Gastrocnemius medialis (tissue), 4 donors: ENCODE data around the gene ACSL4. TPM values are rescaled to one million over a fixed set of nuclear protein-coding genes. Genes with fewer than 3 reads are reported as not detected.

Experiments
- ATAC-seq, 2 donors: fragments of 150-250 bp; one replicate each; pipeline ENCODE4 v1.9.1; 2016
- DNase-seq, 2 donors: peaks; one replicate each; pipeline ENCODE4 v3.0.0-alpha.2; 2019
- H3K27ac ChIP-seq, 4 donors: fragments of 200-600 bp; sonication (generic); 1 replicate in 1 of 4; 2 replicates in 3 of 4; pipeline ENCODE4 v1.5.1; 2016 to 2018; ENCODE audit warnings: mild to moderate bottlenecking in 2 of 4, moderate library complexity in 1 of 4
- H3K27me3 ChIP-seq, 3 donors: fragments of 200-600 bp; sonication (generic) in 2 of 3; 1 replicate in 1 of 3; 2 replicates in 2 of 3; pipeline versions ENCODE4 v1.5.1 to v1.6.0; 2016 to 2019; ENCODE audit warnings: mild to moderate bottlenecking in 1 of 3, moderate library complexity in 1 of 3
- H3K36me3 ChIP-seq, 2 donors: fragments of 200-600 bp; sonication (generic) in 1 of 2; one replicate each; pipeline ENCODE4 v1.5.1; 2017 to 2018
- H3K4me1 ChIP-seq, 2 donors: fragments of 200-600 bp; sonication (generic) in 1 of 2; one replicate each; pipeline ENCODE4 v1.5.1; 2016 to 2017; ENCODE audit warnings: mild to moderate bottlenecking in 2 of 2
- H3K4me3 ChIP-seq, 4 donors: fragments of 200-600 bp; sonication (generic) in 3 of 4; 1 replicate in 1 of 4; 2 replicates in 3 of 4; pipeline ENCODE4 v1.5.1; 2016 to 2019; ENCODE audit warnings: mild to moderate bottlenecking in 2 of 4
- H3K9me3 ChIP-seq, 3 donors: fragments of 200-600 bp; sonication (generic) in 2 of 3; 1 replicate in 1 of 3; 2 replicates in 2 of 3; pipeline ENCODE4 v1.5.1; 2016 to 2019
- POLR2A ChIP-seq, 2 donors: fragments of 450-650 bp; IDR thresholded peaks; one replicate each; pipeline ENCODE4 v1.6.1; 2017; ENCODE audit warnings: antibody characterized with exemption in 2 of 2, mild to moderate bottlenecking in 2 of 2, moderate library complexity in 2 of 2
- in situ Hi-C, 4 donors: fragments of 200-750 bp; cut with MboI; loops; one replicate each; pipeline versions ENCODE4 v1.15.0 to v1.8.0; 2017; ENCODE audit warnings: low sequenced_read_pairs in 4 of 4
- intact Hi-C: fragments of 100-400 bp; cut with DNase I; formaldehyde crosslinking; loops from one replicate; pipeline ENCODE4 v1.15.1; 2023; ENCODE audit warnings: low total_unique reads
- total RNA-seq, 4 donors: library from RNA; depleted of rRNA; stranded (reverse); fragments of >200 nt; gene quantifications; one replicate each; pipeline versions ENCODE4 v1.1.0 to v1.2.3, GENCODE V29; 2016
- TF ChIP-seq, protein P1 (sequence below), 5 experiments: fragments of 450-650 bp in 3 of 5; fragments of 200-600 bp in 2 of 5; sonication (generic) in 2 of 5; IDR thresholded peaks in 4 of 5; conservative IDR thresholded peaks in 1 of 5; 1 replicate in 4 of 5; 2 replicates in 1 of 5; pipeline ENCODE4 v1.5.1; 2016 to 2019; ENCODE audit warnings: antibody characterized with exemption in 5 of 5, mild to moderate bottlenecking in 3 of 5, moderate library complexity in 3 of 5

ACSL4 gene
- total RNA-seq, 4 donors from 2014 or later = 18.7 to 259 (median 132) TPM

DNA sequence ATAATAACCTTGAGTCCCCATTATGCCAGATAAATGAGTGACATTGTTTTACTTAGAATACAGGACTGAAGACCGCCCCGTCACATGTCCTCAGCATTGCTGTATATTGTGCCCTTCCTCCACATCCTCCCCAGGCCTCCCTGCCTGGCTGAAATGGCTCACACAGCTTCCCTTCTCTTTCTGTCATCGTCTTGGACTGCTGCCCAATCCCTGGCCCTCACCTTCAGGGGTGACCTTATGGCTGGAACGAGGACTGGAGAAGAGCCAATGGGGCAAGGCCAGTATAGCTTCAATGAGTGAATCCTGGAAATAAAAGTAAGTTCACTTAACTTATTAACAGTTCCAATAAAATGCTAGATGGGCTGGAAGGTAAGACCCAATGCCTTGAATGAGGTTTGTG is 110.8 kb downstream of the ACSL4 start:
- in situ Hi-C loops = no loop called here
- Histone ChIP-seq H3K9me3 (no peaks in the 10 kb centered on the region), H3K36me3 (no peaks in the 10 kb centered on the region), H3K4me1 (no peaks in the 10 kb centered on the region), H3K27me3 (peaks cover 0 to 2% (median 0%) of the 10 kb centered on the region in 3 donors), H3K27ac (no peak overlapping the region), H3K4me3 (no peak overlapping the region)
- TF ChIP-seq, protein P1, sequence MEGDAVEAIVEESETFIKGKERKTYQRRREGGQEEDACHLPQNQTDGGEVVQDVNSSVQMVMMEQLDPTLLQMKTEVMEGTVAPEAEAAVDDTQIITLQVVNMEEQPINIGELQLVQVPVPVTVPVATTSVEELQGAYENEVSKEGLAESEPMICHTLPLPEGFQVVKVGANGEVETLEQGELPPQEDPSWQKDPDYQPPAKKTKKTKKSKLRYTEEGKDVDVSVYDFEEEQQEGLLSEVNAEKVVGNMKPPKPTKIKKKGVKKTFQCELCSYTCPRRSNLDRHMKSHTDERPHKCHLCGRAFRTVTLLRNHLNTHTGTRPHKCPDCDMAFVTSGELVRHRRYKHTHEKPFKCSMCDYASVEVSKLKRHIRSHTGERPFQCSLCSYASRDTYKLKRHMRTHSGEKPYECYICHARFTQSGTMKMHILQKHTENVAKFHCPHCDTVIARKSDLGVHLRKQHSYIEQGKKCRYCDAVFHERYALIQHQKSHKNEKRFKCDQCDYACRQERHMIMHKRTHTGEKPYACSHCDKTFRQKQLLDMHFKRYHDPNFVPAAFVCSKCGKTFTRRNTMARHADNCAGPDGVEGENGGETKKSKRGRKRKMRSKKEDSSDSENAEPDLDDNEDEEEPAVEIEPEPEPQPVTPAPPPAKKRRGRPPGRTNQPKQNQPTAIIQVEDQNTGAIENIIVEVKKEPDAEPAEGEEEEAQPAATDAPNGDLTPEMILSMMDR (IDR thresholded peaks at IDR 0.05 in 4 of 5, conservative IDR thresholded peaks at IDR 0.05 in 1 of 5) = no peak
- TF ChIP-seq POLR2A (IDR thresholded peaks at IDR 0.05) = no peak
- intact Hi-C loops = no loop called here
- ATAC-seq (no peak), DNase-seq (no peak)

DNA sequence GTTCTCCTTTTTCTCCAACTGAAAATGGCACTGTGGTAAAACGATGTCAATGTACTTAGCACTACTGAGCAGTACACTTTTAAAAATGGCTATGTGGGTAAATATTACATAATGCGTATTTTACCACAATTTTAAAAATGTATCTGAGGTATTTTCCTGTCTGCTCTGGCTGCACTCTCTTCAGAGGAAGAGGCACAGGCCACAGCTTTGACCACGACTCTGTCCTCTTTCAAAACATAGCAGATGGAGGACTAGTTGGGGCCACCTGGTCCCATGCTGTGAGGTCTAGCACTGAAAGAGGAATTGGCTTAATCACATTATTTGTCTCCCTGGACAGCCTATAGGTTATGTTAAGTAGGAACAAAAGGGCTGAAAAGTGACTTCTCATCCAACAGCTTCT is 113.3 kb downstream of the ACSL4 start:
- Histone ChIP-seq H3K36me3 (no peaks in the 10 kb centered on the region), H3K9me3 (no peaks in the 10 kb centered on the region), H3K27ac (no peak overlapping the region), H3K4me1 (no peaks in the 10 kb centered on the region), H3K4me3 (no peak overlapping the region), H3K27me3 (peaks cover 0 to 2% (median 0%) of the 10 kb centered on the region in 3 donors)
- in situ Hi-C loops = no loop called here
- ATAC-seq (no peak), DNase-seq (no peak)
- intact Hi-C loops = no loop called here
- TF ChIP-seq POLR2A (IDR thresholded peaks at IDR 0.05) = no peak
- TF ChIP-seq, protein P1 (IDR thresholded peaks at IDR 0.05 in 4 of 5, conservative IDR thresholded peaks at IDR 0.05 in 1 of 5) = no peak

DNA sequence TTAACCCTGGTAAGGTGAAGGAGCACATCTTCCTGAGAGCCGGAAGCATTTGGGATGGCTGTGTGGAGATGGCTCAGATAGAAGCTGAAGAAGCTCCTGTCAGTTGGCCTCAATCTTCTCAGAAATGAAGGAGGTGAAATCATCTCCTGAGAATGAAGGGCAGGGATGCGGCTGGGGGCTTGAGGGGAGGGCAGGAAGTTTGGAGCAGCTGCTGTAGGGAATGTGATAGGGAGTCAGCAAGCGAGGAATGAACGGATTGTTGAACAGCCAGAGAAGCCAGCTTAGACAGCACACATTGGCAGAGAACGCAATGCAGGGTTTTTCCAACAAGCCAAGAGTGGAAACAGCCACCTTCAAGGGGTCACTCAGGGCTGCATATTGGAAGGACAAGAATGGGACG is 118.1 kb downstream of the ACSL4 start:
- Histone ChIP-seq H3K4me3 (no peak overlapping the region), H3K9me3 (no peaks in the 10 kb centered on the region), H3K27me3 (peaks cover 0 to 2% (median 0%) of the 10 kb centered on the region in 3 donors), H3K36me3 (no peaks in the 10 kb centered on the region), H3K4me1 (no peaks in the 10 kb centered on the region), H3K27ac (no peak overlapping the region)
- in situ Hi-C loops (no loop called here), intact Hi-C loops (no loop called here)
- DNase-seq = no peak
- no peak for ATAC-seq
- TF ChIP-seq, protein P1 (IDR thresholded peaks at IDR 0.05 in 4 of 5, conservative IDR thresholded peaks at IDR 0.05 in 1 of 5) = no peak
- no peak for TF ChIP-seq POLR2A (IDR thresholded peaks at IDR 0.05)

- DNase-seq (no peak), ATAC-seq (no peak)
- H3K4me3 ChIP-seq = no peak overlapping the region
- TF ChIP-seq POLR2A (IDR thresholded peaks at IDR 0.05) = no peak
- TF ChIP-seq, protein P1 (IDR thresholded peaks at IDR 0.05 in 4 of 5, conservative IDR thresholded peaks at IDR 0.05 in 1 of 5) = no peak
- no peaks in the 10 kb centered on the region for H3K36me3 ChIP-seq
- H3K27ac ChIP-seq = no peak overlapping the region
- H3K4me1 ChIP-seq = no peaks in the 10 kb centered on the region
- intact Hi-C loops = loop anchor here (10.0 kb wide), 1 partner anchor 1387 kb away; no protein-coding TSS in a partner anchor
- H3K27me3 ChIP-seq = peaks cover 0 to 13% (median 0%) of the 10 kb centered on the region in 3 donors
- in situ Hi-C loops = no loop called here
- H3K9me3 ChIP-seq = no peaks in the 10 kb centered on the region
Measured at GRCh38 chrX:109601486-109601885, 131.6 kb downstream of the ACSL4 start.

GRCh38 chrX:109600237-109600651 is 132.8 kb downstream of the ACSL4 start:
- Histone ChIP-seq H3K27me3 (peaks cover 0 to 13% (median 0%) of the 10 kb centered on the region in 3 donors), H3K9me3 (no peaks in the 10 kb centered on the region), H3K4me1 (no peaks in the 10 kb centered on the region), H3K4me3 (no peak overlapping the region), H3K36me3 (no peaks in the 10 kb centered on the region), H3K27ac (no peak overlapping the region)
- ATAC-seq = no peak
- TF ChIP-seq, protein P1 (IDR thresholded peaks at IDR 0.05 in 4 of 5, conservative IDR thresholded peaks at IDR 0.05 in 1 of 5) = no peak
- no peak for TF ChIP-seq POLR2A (IDR thresholded peaks at IDR 0.05)
- intact Hi-C loops (loop anchor here (10.0 kb wide), 1 partner anchor 1385 kb away; no protein-coding TSS in a partner anchor), in situ Hi-C loops (no loop called here)
- DNase-seq = peak; percentile 4 to 13
